Ectodermal cell (in vitro differentiated cells): ENCODE results near the gene CMC2.

Experiments used
- H3K27ac ChIP-seq: 2 replicates; pipeline ENCODE4 v1.7.0; 2013; ENCODE audit warnings: mild to moderate bottlenecking, low read depth, low read length; ENCODE audit not compliant: insufficient read depth, poor library complexity, severe bottlenecking
- H3K27me3 ChIP-seq: 2 replicates; pipeline ENCODE4 v1.7.0; 2013; ENCODE audit warnings: mild to moderate bottlenecking, low read length; ENCODE audit not compliant: insufficient read depth, control insufficient read depth, poor library complexity, severe bottlenecking
- H3K36me3 ChIP-seq: one replicate; pipeline ENCODE4 v1.7.0; 2013; ENCODE audit warnings: low read length; ENCODE audit not compliant: control insufficient read depth, insufficient read depth
- H3K4me1 ChIP-seq: one replicate; pipeline ENCODE4 v1.7.0; 2013; ENCODE audit warnings: low read length; ENCODE audit not compliant: control insufficient read depth, insufficient read depth
- H3K4me3 ChIP-seq: 2 replicates; pipeline ENCODE4 v1.7.0; 2013; ENCODE audit warnings: low read depth, low read length, control low read depth; ENCODE audit not compliant: insufficient read depth
- H3K9me3 ChIP-seq: 2 replicates; pipeline ENCODE4 v1.7.0; 2013; ENCODE audit warnings: mild to moderate bottlenecking, low read length, moderate library complexity; ENCODE audit not compliant: control insufficient read depth
- WGBS, 2 experiments: methylation state at CpG; one replicate each; pipeline ENCODE4 v1.1.7; 2013; ENCODE audit warnings: missing lambda C conversion rate in 2 of 2; 5-methylcytosine and 5-hydroxymethylcytosine counted together

CMC2 gene

GRCh38 chr16:81003610-81004460 lies 2.9 kb downstream of the CMC2 start:
- Histone ChIP-seq H3K4me3 (no peak overlapping the region), H3K9me3 (no peaks in the 10 kb centered on the region), H3K4me1 (peaks cover 4% of the 10 kb centered on the region), H3K27me3 (no peaks in the 10 kb centered on the region), H3K27ac (no peak overlapping the region), H3K36me3 (no peaks in the 10 kb centered on the region)
- WGBS, 2 experiments, result 84% methylated on average over 10 to 11 of the region's 11 CpGs

- no peaks in the 10 kb centered on the region for H3K9me3 ChIP-seq
- peaks cover under 1% of the 10 kb centered on the region for H3K4me1 ChIP-seq
- no peaks in the 10 kb centered on the region for H3K36me3 ChIP-seq
- no peak overlapping the region for H3K4me3 ChIP-seq
- H3K27me3 ChIP-seq, result no peaks in the 10 kb centered on the region
- H3K27ac ChIP-seq, result no peak overlapping the region
- WGBS, 2 experiments, result 92 to 94% methylated on average over 4 of the region's 4 CpGs
Measured at GRCh38 chr16:81003064-81003463, 3.6 kb downstream of the CMC2 start.

GRCh38 chr16:81001330-81001729 lies 5.4 kb downstream of the CMC2 start:
- WGBS, 2 experiments, result 95% methylated on average over 4 to 5 of the region's 5 CpGs
- H3K27ac ChIP-seq, result no peak overlapping the region
- no peaks in the 10 kb centered on the region for H3K4me1 ChIP-seq
- no peaks in the 10 kb centered on the region for H3K9me3 ChIP-seq
- no peak overlapping the region for H3K4me3 ChIP-seq
- H3K36me3 ChIP-seq, result no peaks in the 10 kb centered on the region
- no peaks in the 10 kb centered on the region for H3K27me3 ChIP-seq

GRCh38 chr16:81000873-81001272 lies 5.8 kb downstream of the CMC2 start:
- Histone ChIP-seq H3K4me3 (no peak overlapping the region), H3K27ac (no peak overlapping the region), H3K36me3 (no peaks in the 10 kb centered on the region), H3K4me1 (no peaks in the 10 kb centered on the region), H3K9me3 (no peaks in the 10 kb centered on the region), H3K27me3 (no peaks in the 10 kb centered on the region)
- WGBS, 2 experiments, result 96 to 98% methylated on average over 3 of the region's 3 CpGs

- Histone ChIP-seq H3K36me3 (no peaks in the 10 kb centered on the region), H3K27ac (no peak overlapping the region), H3K9me3 (no peaks in the 10 kb centered on the region), H3K27me3 (no peaks in the 10 kb centered on the region), H3K4me3 (no peak overlapping the region), H3K4me1 (no peaks in the 10 kb centered on the region)
- 93 to 97% methylated on average over 5 to 7 of the region's 7 CpGs for WGBS, 2 experiments
Measured at GRCh38 chr16:80997964-80998620, 8.6 kb downstream of the CMC2 start.

GRCh38 chr16:80997139-80997798 lies 9.4 kb downstream of the CMC2 start:
- Histone ChIP-seq H3K9me3 (no peaks in the 10 kb centered on the region), H3K27ac (no peak overlapping the region), H3K4me1 (no peaks in the 10 kb centered on the region), H3K36me3 (no peaks in the 10 kb centered on the region), H3K4me3 (no peak overlapping the region), H3K27me3 (no peaks in the 10 kb centered on the region)
- 84 to 93% methylated on average over 7 to 8 of the region's 9 CpGs for WGBS, 2 experiments

- Histone ChIP-seq H3K36me3 (no peaks in the 10 kb centered on the region), H3K4me1 (no peaks in the 10 kb centered on the region), H3K27ac (no peak overlapping the region), H3K9me3 (no peaks in the 10 kb centered on the region), H3K27me3 (no peaks in the 10 kb centered on the region), H3K4me3 (no peak overlapping the region)
- 96 to 100% methylated on average over 1 to 3 of the region's 4 CpGs for WGBS, 2 experiments
Measured at GRCh38 chr16:80996688-80997138, 10.0 kb downstream of the CMC2 start.

GRCh38 chr16:80994451-80994850 lies 12.2 kb downstream of the CMC2 start:
- no peaks in the 10 kb centered on the region for H3K9me3 ChIP-seq
- no peaks in the 10 kb centered on the region for H3K4me1 ChIP-seq
- no peak overlapping the region for H3K27ac ChIP-seq
- no peaks in the 10 kb centered on the region for H3K36me3 ChIP-seq
- H3K27me3 ChIP-seq, result no peaks in the 10 kb centered on the region
- H3K4me3 ChIP-seq, result no peak overlapping the region

- Histone ChIP-seq H3K9me3 (no peaks in the 10 kb centered on the region), H3K27ac (no peak overlapping the region), H3K4me1 (no peaks in the 10 kb centered on the region), H3K27me3 (no peaks in the 10 kb centered on the region), H3K36me3 (no peaks in the 10 kb centered on the region), H3K4me3 (no peak overlapping the region)
Measured at GRCh38 chr16:80993834-80994233, 12.9 kb downstream of the CMC2 start.

GRCh38 chr16:80993307-80993706 lies 13.4 kb downstream of the CMC2 start:
- Histone ChIP-seq H3K4me3 (no peak overlapping the region), H3K36me3 (no peaks in the 10 kb centered on the region), H3K27me3 (no peaks in the 10 kb centered on the region), H3K27ac (no peak overlapping the region), H3K4me1 (no peaks in the 10 kb centered on the region), H3K9me3 (no peaks in the 10 kb centered on the region)
- 70 to 75% methylated on average over 6 of the region's 6 CpGs for WGBS, 2 experiments
